GM23338 (cell line): Measurements from ENCODE around the gene KRT25. TPM values are rescaled to one million over a fixed set of nuclear protein-coding genes. Genes with fewer than 3 reads are reported as not detected.

Source experiments
- ATAC-seq: fragments of 200-7000 bp; cut with Tn5 transposase; 3 replicates; pipeline ENCODE4 v1.9.1; 2020
- DNase-seq: peaks from one replicate; pipeline ENCODE4 v3.0.0-alpha.2; 2015; ENCODE audit warnings: low spot score
- H2AFZ ChIP-seq: fragments of 200-600 bp; sonication (generic); 2 replicates; pipeline ENCODE4 v1.8.0; 2016; ENCODE audit warnings: antibody characterized with exemption, mild to moderate bottlenecking, moderate library complexity
- H3F3A ChIP-seq: fragments of 200-600 bp; sonication (generic); replicated peaks from 2 replicates; pipeline ENCODE4 v1.8.0; 2017; ENCODE audit warnings: antibody characterized with exemption, mixed run types, low read depth
- H3K27ac ChIP-seq: fragments of 200-600 bp; sonication (generic); 2 replicates; pipeline ENCODE4 v1.6.1; 2016; ENCODE audit warnings: low read depth
- H3K27me3 ChIP-seq: fragments of 200-600 bp; sonication (generic); 2 replicates; pipeline ENCODE4 v1.8.0; 2016; ENCODE audit warnings: mild to moderate bottlenecking, mixed run types, moderate library complexity; ENCODE audit not compliant: insufficient read depth
- H3K36me3 ChIP-seq: fragments of 200-600 bp; sonication (generic); 2 replicates; pipeline ENCODE4 v1.8.0; 2016; ENCODE audit warnings: mild to moderate bottlenecking; ENCODE audit not compliant: insufficient read depth
- H3K4me1 ChIP-seq: fragments of 200-600 bp; sonication (generic); 2 replicates; pipeline ENCODE4 v1.8.0; 2016; ENCODE audit warnings: mild to moderate bottlenecking, moderate library complexity; ENCODE audit not compliant: insufficient read depth
- H3K4me2 ChIP-seq: fragments of 200-600 bp; sonication (generic); 2 replicates; pipeline ENCODE4 v1.7.1; 2017; ENCODE audit warnings: mixed run types
- H3K4me3 ChIP-seq: fragments of 200-600 bp; sonication (generic); 2 replicates; pipeline ENCODE4 v1.6.1; 2016; ENCODE audit warnings: mixed run types
- H3K79me2 ChIP-seq: fragments of 200-600 bp; sonication (generic); replicated peaks from 2 replicates; pipeline ENCODE4 v1.8.0; 2017; ENCODE audit warnings: mild to moderate bottlenecking; ENCODE audit not compliant: insufficient read depth
- H3K9me2 ChIP-seq: fragments of 200-600 bp; sonication (generic); 2 replicates; pipeline ENCODE4 v1.8.0; 2017; ENCODE audit not compliant: insufficient read depth
- H4K20me1 ChIP-seq: fragments of 200-600 bp; sonication (generic); replicated peaks from 2 replicates; pipeline ENCODE4 v1.8.0; 2017; ENCODE audit warnings: mild to moderate bottlenecking; ENCODE audit not compliant: insufficient read depth
- H3K27ac Mint-ChIP-seq: 2 replicates; pipeline ENCODE4 v1.8.0; 2020; ENCODE audit warnings: inconsistent platforms, mild to moderate bottlenecking, moderate library complexity, mixed read lengths
- H3K27me3 Mint-ChIP-seq: 3 replicates; pipeline ENCODE4 v1.8.0; 2022; ENCODE audit warnings: low read depth, mild to moderate bottlenecking, moderate library complexity, mixed read lengths, inconsistent platforms; ENCODE audit not compliant: insufficient read depth, poor library complexity
- H3K36me3 Mint-ChIP-seq: 3 replicates; pipeline ENCODE4 v1.8.0; 2021; ENCODE audit warnings: low read depth, mild to moderate bottlenecking, inconsistent platforms, moderate library complexity, mixed read lengths
- H3K4me1 Mint-ChIP-seq: 3 replicates; pipeline ENCODE4 v1.8.0; 2020; ENCODE audit warnings: mild to moderate bottlenecking, inconsistent platforms, mixed read lengths
- H3K4me3 Mint-ChIP-seq: 3 replicates; pipeline ENCODE4 v1.8.0; 2021; ENCODE audit warnings: moderate library complexity, mild to moderate bottlenecking, inconsistent platforms, mixed read lengths
- H3K9me3 Mint-ChIP-seq: 3 replicates; pipeline ENCODE4 v1.8.0; 2020; ENCODE audit warnings: moderate library complexity, mild to moderate bottlenecking, inconsistent platforms, mixed read lengths
- CREB1 ChIP-seq: fragments of 250-450 bp; sonication (Bioruptor Pico); IDR thresholded peaks from 2 replicates; pipeline ENCODE4 v1.5.0; 2020; ENCODE audit warnings: low read depth, mild to moderate bottlenecking, moderate library complexity
- CTCF ChIP-seq, 2 experiments: fragments of 200-600 bp in 1 of 2; sonication (generic) in 1 of 2; conservative IDR thresholded peaks; 2 replicates each; pipeline versions ENCODE4 v1.5.1 to v1.6.1; 2016 to 2017; ENCODE audit warnings: antibody characterized with exemption in 2 of 2, low read depth in 2 of 2, mild to moderate bottlenecking in 2 of 2, moderate library complexity in 1 of 2
- EZH2 ChIP-seq: fragments of 200-600 bp; sonication (generic); IDR thresholded peaks from one replicate; pipeline ENCODE4 v1.8.0; 2017; ENCODE audit warnings: antibody characterized with exemption, mild to moderate bottlenecking, low read depth; ENCODE audit not compliant: unreplicated experiment
- EZH2phosphoT487 ChIP-seq: fragments of 200-600 bp; sonication (generic); IDR thresholded peaks from one replicate; pipeline ENCODE4 v1.8.1; 2018; ENCODE audit warnings: antibody characterized with exemption; ENCODE audit not compliant: unreplicated experiment
- JUNB ChIP-seq: IDR thresholded peaks from one replicate; pipeline ENCODE4 v1.6.1; 2016; ENCODE audit warnings: antibody characterized with exemption; ENCODE audit not compliant: unreplicated experiment
- NANOG ChIP-seq: IDR thresholded peaks from 2 replicates; pipeline ENCODE4 v1.6.1; 2016; ENCODE audit warnings: antibody characterized with exemption, borderline replicate concordance
- POLR2AphosphoS5 ChIP-seq: IDR thresholded peaks from 2 replicates; pipeline ENCODE4 v1.6.1; 2016; ENCODE audit warnings: antibody characterized with exemption, low read depth
- REST ChIP-seq: IDR thresholded peaks from one replicate; pipeline ENCODE4 v1.6.1; 2018; ENCODE audit warnings: antibody characterized with exemption; ENCODE audit not compliant: unreplicated experiment
- STAT1 ChIP-seq: IDR thresholded peaks from one replicate; pipeline ENCODE4 v1.6.1; 2016; ENCODE audit warnings: antibody characterized with exemption; ENCODE audit not compliant: unreplicated experiment
- ZNF114 ChIP-seq: fragments of 250-450 bp; sonication (Bioruptor Pico); IDR thresholded peaks from 2 replicates; pipeline ENCODE4 v1.5.0; 2020; ENCODE audit warnings: mild to moderate bottlenecking, moderate library complexity
- ZNF331 ChIP-seq: fragments of 250-450 bp; sonication (Bioruptor Pico); IDR thresholded peaks from 2 replicates; pipeline ENCODE4 v1.5.0; 2020; ENCODE audit warnings: low read depth, mild to moderate bottlenecking, moderate library complexity
- polyA plus RNA-seq: library from polyadenylated mRNA; unstranded; fragments of >200 nt; fragmentation: Nextera tagmentation; extraction: Ambion mirVana; gene quantifications from 2 replicates; pipeline ENCODE4 v1.2.1, GENCODE V29; 2016
- total RNA-seq: library from RNA; depleted of rRNA; stranded (reverse); fragments of >200 nt; shearing (Covaris generic); gene quantifications from 2 replicates; pipeline ENCODE4 v1.2.3, GENCODE V29; 2014
- TF ChIP-seq, protein P1 (sequence below): IDR thresholded peaks from 2 replicates; pipeline ENCODE4 v1.6.1; 2016; ENCODE audit warnings: antibody characterized with exemption
- TF ChIP-seq, protein P2 (sequence below): fragments of 250-450 bp; sonication (Bioruptor Pico); IDR thresholded peaks from 2 replicates; pipeline ENCODE4 v1.5.0; 2020; ENCODE audit warnings: mild to moderate bottlenecking, moderate library complexity

KRT25 gene
- total and polyA plus RNA-seq, 2 experiments from 2014 or later, result not detected

DNA sequence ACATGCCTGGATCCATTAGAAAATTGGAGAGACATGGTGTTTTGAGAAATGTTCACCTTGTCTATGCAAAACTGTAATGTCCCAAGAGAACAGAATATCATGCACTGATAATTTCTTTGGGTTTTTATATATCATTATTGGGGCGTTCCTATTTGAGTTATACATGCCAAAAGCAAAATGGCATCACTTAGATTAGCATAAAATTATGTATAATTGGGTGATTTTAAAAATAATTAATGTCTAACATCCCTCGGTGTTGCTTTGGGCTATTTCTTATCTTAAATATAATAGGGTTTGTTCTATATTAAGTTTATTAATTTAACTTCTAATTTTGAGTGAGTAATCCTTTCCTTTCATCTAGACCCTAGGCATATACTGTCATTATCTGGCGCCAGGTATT is 44.7 kb upstream of the KRT25 start, which contains the start of gene KRT28:
TSS of gene KRT28 (minus strand) at position 101 of the 400 bp plus-strand sequence. CDS start at position 35, 66 bp downstream.
- H3K36me3 ChIP-seq, result no peaks in the 10 kb centered on the region
- DNase-seq, result no peak
- H3K9me2 ChIP-seq, result no peaks in the 10 kb centered on the region
- Mint-ChIP-seq H3K27me3 (peaks cover 5% of the 10 kb centered on the region), H3K9me3 (0 out of 3 replicates have a peak, but pooled peaks cover under 1% of the 10 kb centered on the region), H3K4me3 (no peak within 1 kb of the TSS), H3K4me1 (peaks cover 6% of the 10 kb centered on the region), H3K27ac (no peak within 1 kb of the TSS), H3K36me3 (no peaks in the 10 kb centered on the region)
- H4K20me1 ChIP-seq, result no peaks in the 10 kb centered on the region
- no peaks in the 10 kb centered on the region for H3K4me1 ChIP-seq
- ATAC-seq, result no peak
- no peaks in the 10 kb centered on the region for H3K79me2 ChIP-seq
- no peak within 1 kb of the TSS for H3K27ac ChIP-seq
- H3K4me2 ChIP-seq, result no peak within 1 kb of the TSS
- no peak within 1 kb of the TSS for H2AFZ ChIP-seq
- H3F3A ChIP-seq, result no peaks in the 10 kb centered on the region
- H3K27me3 ChIP-seq, result 0 out of 2 replicates have a peak, but pooled peaks cover 3% of the 10 kb centered on the region
- TF ChIP-seq ZNF114 (CRISPR knock-in tag) (no peak), CTCF (conservative IDR thresholded peaks at IDR 0.05; ENCODE audit: low read depth in 2 of 2) (no peak), POLR2AphosphoS5 (no peak), JUNB (no peak), NANOG (no peak), EZH2 (no peak), STAT1 (no peak), EZH2phosphoT487 (no peak), CREB1 (CRISPR knock-in tag) (no peak), ZNF331 (CRISPR knock-in tag) (no peak), REST (no peak)
- TF ChIP-seq, protein P1, sequence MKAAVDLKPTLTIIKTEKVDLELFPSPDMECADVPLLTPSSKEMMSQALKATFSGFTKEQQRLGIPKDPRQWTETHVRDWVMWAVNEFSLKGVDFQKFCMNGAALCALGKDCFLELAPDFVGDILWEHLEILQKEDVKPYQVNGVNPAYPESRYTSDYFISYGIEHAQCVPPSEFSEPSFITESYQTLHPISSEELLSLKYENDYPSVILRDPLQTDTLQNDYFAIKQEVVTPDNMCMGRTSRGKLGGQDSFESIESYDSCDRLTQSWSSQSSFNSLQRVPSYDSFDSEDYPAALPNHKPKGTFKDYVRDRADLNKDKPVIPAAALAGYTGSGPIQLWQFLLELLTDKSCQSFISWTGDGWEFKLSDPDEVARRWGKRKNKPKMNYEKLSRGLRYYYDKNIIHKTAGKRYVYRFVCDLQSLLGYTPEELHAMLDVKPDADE, result no peak
- TF ChIP-seq, protein P2, sequence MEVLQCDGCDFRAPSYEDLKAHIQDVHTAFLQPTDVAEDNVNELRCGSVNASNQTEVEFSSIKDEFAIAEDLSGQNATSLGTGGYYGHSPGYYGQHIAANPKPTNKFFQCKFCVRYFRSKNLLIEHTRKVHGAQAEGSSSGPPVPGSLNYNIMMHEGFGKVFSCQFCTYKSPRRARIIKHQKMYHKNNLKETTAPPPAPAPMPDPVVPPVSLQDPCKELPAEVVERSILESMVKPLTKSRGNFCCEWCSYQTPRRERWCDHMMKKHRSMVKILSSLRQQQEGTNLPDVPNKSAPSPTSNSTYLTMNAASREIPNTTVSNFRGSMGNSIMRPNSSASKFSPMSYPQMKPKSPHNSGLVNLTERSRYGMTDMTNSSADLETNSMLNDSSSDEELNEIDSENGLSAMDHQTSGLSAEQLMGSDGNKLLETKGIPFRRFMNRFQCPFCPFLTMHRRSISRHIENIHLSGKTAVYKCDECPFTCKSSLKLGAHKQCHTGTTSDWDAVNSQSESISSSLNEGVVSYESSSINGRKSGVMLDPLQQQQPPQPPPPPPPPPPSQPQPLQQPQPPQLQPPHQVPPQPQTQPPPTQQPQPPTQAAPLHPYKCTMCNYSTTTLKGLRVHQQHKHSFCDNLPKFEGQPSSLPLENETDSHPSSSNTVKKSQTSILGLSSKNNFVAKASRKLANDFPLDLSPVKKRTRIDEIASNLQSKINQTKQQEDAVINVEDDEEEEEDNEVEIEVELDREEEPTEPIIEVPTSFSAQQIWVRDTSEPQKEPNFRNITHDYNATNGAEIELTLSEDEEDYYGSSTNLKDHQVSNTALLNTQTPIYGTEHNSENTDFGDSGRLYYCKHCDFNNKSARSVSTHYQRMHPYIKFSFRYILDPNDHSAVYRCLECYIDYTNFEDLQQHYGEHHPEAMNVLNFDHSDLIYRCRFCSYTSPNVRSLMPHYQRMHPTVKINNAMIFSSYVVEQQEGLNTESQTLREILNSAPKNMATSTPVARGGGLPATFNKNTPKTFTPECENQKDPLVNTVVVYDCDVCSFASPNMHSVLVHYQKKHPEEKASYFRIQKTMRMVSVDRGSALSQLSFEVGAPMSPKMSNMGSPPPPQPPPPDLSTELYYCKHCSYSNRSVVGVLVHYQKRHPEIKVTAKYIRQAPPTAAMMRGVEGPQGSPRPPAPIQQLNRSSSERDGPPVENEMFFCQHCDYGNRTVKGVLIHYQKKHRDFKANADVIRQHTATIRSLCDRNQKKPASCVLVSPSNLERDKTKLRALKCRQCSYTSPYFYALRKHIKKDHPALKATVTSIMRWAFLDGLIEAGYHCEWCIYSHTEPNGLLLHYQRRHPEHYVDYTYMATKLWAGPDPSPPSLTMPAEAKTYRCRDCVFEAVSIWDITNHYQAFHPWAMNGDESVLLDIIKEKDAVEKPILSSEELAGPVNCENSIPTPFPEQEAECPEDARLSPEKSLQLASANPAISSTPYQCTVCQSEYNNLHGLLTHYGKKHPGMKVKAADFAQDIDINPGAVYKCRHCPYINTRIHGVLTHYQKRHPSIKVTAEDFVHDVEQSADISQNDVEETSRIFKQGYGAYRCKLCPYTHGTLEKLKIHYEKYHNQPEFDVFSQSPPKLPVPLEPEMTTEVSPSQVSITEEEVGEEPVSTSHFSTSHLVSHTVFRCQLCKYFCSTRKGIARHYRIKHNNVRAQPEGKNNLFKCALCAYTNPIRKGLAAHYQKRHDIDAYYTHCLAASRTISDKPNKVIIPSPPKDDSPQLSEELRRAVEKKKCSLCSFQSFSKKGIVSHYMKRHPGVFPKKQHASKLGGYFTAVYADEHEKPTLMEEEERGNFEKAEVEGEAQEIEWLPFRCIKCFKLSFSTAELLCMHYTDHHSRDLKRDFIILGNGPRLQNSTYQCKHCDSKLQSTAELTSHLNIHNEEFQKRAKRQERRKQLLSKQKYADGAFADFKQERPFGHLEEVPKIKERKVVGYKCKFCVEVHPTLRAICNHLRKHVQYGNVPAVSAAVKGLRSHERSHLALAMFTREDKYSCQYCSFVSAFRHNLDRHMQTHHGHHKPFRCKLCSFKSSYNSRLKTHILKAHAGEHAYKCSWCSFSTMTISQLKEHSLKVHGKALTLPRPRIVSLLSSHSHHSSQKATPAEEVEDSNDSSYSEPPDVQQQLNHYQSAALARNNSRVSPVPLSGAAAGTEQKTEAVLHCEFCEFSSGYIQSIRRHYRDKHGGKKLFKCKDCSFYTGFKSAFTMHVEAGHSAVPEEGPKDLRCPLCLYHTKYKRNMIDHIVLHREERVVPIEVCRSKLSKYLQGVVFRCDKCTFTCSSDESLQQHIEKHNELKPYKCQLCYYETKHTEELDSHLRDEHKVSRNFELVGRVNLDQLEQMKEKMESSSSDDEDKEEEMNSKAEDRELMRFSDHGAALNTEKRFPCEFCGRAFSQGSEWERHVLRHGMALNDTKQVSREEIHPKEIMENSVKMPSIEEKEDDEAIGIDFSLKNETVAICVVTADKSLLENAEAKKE, result no peak
- H3K4me3 ChIP-seq, result no peak within 1 kb of the TSS
